ENCODE data around the gene SPNS1.
A peak's percentile ranks its signal among the peaks of the same experiment; 100 is the strongest.
"Not testable (repeated sequence)": the region's sequence is repeated elsewhere in the genome, so short reads cannot be mapped to it uniquely, and the experiment has no call there.

SPNS1 gene

GRCh38 chr16:28974437-28975157 lies at the start of gene SPNS1:
Gene SPNS1, plus strand, starts transcription at chr16:28974778. Its CDS starts 374 bp downstream, at chr16:28975152.
- DNase-seq: peak; percentile 98

- DNase-seq: peak; percentile 82
Observed at GRCh38 chr16:28925386-28926228, 49.0 kb upstream of the SPNS1 start.

- DNase-seq: not testable (repeated sequence)
Observed at GRCh38 chr16:28926284-28926683, 48.3 kb upstream of the SPNS1 start.

- DNase-seq: no peak
Observed at GRCh38 chr16:28927815-28928214, 46.8 kb upstream of the SPNS1 start.

- DNase-seq: no peak
Observed at GRCh38 chr16:28930203-28930602, 44.4 kb upstream of the SPNS1 start.

- no peak for DNase-seq
Observed at GRCh38 chr16:28930652-28931051, 43.9 kb upstream of the SPNS1 start.

GRCh38 chr16:28931801-28932225 lies 42.8 kb upstream of the SPNS1 start, which contains the start of gene CD19:
Gene CD19, plus strand, starts transcription at chr16:28931971. Its CDS starts 30 bp downstream, at chr16:28932001.
- DNase-seq: no peak

GRCh38 chr16:28932339-28933141 lies 42.0 kb upstream of the SPNS1 start:
- DNase-seq: no peak

- DNase-seq: no peak
Observed at GRCh38 chr16:28933171-28933570, 41.4 kb upstream of the SPNS1 start.

GRCh38 chr16:28935346-28935745 lies 39.2 kb upstream of the SPNS1 start:
- DNase-seq: no peak

- DNase-seq: peak; percentile 87
Observed at GRCh38 chr16:28935924-28936783, 38.4 kb upstream of the SPNS1 start.

- no peak for DNase-seq
Observed at GRCh38 chr16:28936784-28937155, 37.8 kb upstream of the SPNS1 start.

- DNase-seq: no peak
Observed at GRCh38 chr16:28937222-28937876, 37.2 kb upstream of the SPNS1 start.

- DNase-seq: no peak
Observed at GRCh38 chr16:28938721-28939120, 35.9 kb upstream of the SPNS1 start.

- not testable (repeated sequence) for DNase-seq
Observed at GRCh38 chr16:28939825-28940224, 34.8 kb upstream of the SPNS1 start.

- no peak for DNase-seq
Observed at GRCh38 chr16:28943281-28943680, 31.3 kb upstream of the SPNS1 start.

- DNase-seq: no peak
Observed at GRCh38 chr16:28946681-28947080, 27.9 kb upstream of the SPNS1 start.

GRCh38 chr16:28950648-28951409 lies 23.7 kb upstream of the SPNS1 start, which contains the start of gene NFATC2IP:
Gene NFATC2IP, plus strand, starts transcription at chr16:28950937. Its CDS starts 75 bp downstream, at chr16:28951012.
- peak; percentile 100 for DNase-seq

- DNase-seq: peak; percentile 59
Observed at GRCh38 chr16:28951410-28951943, 23.1 kb upstream of the SPNS1 start.

- DNase-seq: no peak
Observed at GRCh38 chr16:28958216-28958615, 16.4 kb upstream of the SPNS1 start.

Measured in activated CD4-positive, alpha-beta T cell treated with anti-CD3 and anti-CD28 coated beads, Interleukin-2, Interleukin-6, amounts not matched to agents 100 ng/mL and 50 ng/mL, durations not matched to agents 16 hours and 8 hours (primary cell).